ENCODE measurements around the gene CCS.
"Not testable (repeated sequence)": the region's sequence is repeated elsewhere in the genome, so short reads cannot be mapped to it uniquely, and the experiment has no call there.

The CCS gene

DNA sequence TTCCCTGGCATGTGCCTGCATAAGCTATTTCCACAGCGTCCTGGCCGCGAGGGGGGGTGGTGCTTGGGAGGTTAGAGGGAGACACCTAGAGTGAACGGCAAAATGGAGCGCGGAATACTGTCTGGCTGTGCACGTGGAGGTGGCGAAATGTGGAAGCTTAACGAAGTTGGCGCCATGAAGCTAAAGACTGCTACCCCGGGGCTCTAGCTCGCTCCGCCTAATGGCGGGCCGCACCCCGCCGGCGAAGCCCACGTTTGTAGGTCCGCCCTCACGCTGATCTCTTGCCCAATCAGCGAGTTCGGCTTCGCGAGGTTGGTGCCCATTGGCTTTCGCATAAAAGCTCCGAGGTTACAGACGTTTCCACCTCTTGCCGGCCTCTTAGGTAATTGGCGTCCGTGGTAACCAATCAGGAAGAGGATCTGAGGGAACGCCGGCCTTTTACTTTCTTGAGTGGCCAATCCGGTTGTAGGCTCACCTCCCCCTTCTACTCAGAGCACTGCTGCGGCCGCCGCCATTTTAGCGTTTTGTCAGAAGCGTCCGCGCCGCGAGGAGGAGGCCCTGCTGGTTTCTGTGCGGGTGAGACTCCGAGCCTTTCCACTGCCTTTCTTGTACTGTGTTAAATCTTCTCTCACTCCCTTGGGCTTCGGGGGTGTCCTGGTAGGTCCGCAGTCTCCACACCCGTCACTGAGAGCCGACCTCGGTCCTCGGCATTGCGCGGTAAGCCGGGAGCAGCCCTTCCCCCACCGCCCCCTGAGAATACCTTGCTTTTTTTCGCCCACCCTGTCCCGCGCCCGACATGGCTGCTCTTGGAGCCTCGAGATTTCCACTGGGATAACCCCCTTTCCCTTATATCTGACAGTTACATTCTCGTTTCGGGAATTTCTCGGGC, 45.4 kb downstream of the CCS start, which contains the start of gene RBM4:
Gene RBM4 (plus strand): TSS at position 527 of the 889 bp plus-strand sequence. CDS start 1,009 bp downstream, outside the sequence.
- TF ChIP-seq, protein P1, sequence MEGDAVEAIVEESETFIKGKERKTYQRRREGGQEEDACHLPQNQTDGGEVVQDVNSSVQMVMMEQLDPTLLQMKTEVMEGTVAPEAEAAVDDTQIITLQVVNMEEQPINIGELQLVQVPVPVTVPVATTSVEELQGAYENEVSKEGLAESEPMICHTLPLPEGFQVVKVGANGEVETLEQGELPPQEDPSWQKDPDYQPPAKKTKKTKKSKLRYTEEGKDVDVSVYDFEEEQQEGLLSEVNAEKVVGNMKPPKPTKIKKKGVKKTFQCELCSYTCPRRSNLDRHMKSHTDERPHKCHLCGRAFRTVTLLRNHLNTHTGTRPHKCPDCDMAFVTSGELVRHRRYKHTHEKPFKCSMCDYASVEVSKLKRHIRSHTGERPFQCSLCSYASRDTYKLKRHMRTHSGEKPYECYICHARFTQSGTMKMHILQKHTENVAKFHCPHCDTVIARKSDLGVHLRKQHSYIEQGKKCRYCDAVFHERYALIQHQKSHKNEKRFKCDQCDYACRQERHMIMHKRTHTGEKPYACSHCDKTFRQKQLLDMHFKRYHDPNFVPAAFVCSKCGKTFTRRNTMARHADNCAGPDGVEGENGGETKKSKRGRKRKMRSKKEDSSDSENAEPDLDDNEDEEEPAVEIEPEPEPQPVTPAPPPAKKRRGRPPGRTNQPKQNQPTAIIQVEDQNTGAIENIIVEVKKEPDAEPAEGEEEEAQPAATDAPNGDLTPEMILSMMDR (IDR thresholded peaks at IDR 0.05; ENCODE audit: control insufficient read depth, extremely low read depth, insufficient read depth) = no peak
- DNase-seq (ENCODE audit: low read depth) = peak; percentile 100
- H3K4me3 ChIP-seq (ENCODE audit: low read depth, low read length) = peak within 1 kb of the TSS; percentile 89

DNA sequence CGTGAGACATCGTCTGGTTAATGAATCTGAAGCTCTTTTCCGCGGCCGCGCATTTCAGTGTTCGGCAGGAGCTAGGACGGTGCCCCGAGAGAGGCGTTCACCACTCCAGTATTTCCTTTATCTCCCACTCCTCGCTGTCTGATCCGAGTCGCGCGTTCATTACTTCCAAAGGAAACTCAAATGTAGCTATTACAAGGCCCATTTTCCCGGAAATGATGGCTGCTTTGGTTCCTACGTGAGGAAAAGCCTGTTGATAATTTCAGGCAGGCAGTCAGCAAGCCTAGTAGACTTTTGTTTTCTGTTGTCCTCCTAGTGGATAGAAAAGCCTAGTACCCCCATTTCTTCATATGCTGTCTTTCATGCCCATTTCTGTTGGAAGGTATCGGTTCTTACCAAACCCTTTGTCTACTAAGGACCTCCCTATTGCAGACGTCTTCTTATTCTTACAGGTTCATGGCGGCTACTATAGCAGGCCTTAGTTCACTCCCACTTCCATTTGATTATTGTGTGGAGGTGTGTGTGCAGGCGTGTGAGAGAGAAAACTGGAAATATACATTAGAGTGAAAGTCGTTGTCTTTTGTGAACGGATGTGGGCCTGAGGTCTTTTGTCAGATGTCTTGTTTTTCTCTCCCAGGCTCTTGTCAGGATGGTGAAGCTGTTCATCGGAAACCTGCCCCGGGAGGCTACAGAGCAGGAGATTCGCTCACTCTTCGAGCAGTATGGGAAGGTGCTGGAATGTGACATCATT, 46.3 kb downstream of the CCS start:
- H3K4me3 ChIP-seq (ENCODE audit: low read depth, low read length) = peak overlapping the region; percentile 89
- no peak for DNase-seq (ENCODE audit: low read depth)
- TF ChIP-seq, protein P1 (IDR thresholded peaks at IDR 0.05; ENCODE audit: control insufficient read depth, extremely low read depth, insufficient read depth) = no peak

DNA sequence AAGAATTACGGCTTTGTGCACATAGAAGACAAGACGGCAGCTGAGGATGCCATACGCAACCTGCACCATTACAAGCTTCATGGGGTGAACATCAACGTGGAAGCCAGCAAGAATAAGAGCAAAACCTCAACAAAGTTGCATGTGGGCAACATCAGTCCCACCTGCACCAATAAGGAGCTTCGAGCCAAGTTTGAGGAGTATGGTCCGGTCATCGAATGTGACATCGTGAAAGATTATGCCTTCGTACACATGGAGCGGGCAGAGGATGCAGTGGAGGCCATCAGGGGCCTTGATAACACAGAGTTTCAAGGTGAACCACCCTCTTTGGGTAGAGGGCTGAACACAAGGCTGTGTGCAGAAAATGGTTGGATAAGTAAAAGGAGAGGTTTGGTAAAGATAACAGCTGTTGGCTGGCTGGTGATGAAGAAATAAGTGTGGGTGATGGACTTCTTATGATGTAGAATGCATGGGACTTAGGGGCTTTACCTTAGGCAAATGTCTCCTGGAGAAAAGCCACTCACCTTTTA, 46.9 kb downstream of the CCS start:
- H3K4me3 ChIP-seq (ENCODE audit: low read depth, low read length) = peak overlapping the region; percentile 89
- DNase-seq (ENCODE audit: low read depth) = not testable (repeated sequence)

DNA sequence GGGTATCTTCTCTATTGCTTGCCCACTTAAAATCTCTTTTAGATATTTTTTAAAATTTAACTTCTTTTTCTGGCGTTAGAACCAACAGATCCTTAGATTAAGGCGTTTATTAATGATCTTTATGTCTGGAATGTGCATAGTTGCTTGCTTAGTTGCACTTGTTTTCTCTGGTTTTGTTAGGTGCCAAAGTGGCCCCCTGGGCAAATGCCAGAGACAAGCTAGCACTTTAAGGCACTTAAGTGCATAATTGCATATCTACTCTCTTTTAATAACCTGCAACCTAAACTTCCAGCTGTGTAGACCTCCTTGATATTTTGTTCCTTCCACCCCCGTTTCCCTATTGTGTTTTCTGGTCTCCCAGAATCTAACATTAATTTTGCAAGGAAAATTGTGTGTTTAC, 48.8 kb downstream of the CCS start:
- 0 out of 2 replicates have a peak overlapping the region, but pooled peaks have one; percentile 0 for H3K4me3 ChIP-seq (ENCODE audit: low read depth, low read length)
- TF ChIP-seq, protein P1 (IDR thresholded peaks at IDR 0.05; ENCODE audit: control insufficient read depth, extremely low read depth, insufficient read depth) = no peak
- no peak for DNase-seq (ENCODE audit: low read depth)

DNA sequence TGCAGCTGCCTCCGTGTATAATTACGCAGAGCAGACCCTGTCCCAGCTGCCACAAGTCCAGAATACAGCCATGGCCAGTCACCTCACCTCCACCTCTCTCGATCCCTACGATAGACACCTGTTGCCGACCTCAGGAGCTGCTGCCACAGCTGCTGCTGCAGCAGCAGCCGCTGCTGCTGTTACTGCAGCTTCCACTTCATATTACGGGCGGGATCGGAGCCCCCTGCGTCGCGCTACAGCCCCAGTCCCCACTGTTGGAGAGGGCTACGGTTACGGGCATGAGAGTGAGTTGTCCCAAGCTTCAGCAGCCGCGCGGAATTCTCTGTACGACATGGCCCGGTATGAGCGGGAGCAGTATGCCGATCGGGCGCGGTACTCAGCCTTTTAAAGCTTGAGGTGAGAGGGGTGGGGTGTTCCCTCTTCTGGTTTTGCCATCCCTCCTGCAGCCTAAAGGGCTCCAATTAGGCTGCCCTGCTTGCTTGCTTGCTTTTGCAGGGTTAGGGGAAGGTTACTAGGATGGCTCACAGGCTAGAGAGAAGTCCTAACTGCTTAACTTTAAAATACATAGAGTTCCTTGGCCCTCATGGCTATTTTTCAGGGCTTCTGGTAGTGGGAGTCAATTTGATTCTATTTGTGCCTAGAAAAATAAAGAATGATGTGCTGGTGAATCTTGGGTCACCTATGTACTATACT, 50.9 kb downstream of the CCS start:
- no peak for DNase-seq (ENCODE audit: low read depth)
- H3K4me3 ChIP-seq (ENCODE audit: low read depth, low read length) = no peak overlapping the region
- TF ChIP-seq, protein P1 (IDR thresholded peaks at IDR 0.05; ENCODE audit: control insufficient read depth, extremely low read depth, insufficient read depth) = no peak

DNA sequence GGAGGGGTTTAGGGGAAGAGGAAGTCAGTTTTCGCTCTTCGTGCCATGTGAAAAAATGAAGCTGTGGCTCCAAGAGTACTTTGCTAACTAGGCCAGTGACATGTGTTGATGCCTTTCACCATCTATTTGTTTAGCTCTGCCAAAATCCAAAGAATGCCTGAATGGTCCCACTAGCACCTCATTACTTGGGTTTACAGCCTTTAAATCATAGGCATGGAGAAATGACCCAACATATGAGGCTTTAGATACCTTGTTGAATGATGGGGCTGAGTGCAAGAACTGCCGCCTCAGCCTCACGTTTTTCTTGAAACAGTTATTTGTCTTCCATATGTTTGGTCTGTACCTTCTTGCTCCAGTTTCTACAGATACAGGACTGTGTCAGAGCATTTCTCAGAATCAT, 53.8 kb downstream of the CCS start:
- TF ChIP-seq, protein P1 (IDR thresholded peaks at IDR 0.05; ENCODE audit: control insufficient read depth, extremely low read depth, insufficient read depth) = no peak
- no peak overlapping the region for H3K4me3 ChIP-seq (ENCODE audit: low read depth, low read length)
- DNase-seq (ENCODE audit: low read depth) = no peak
